K562 (cell line): ENCODE results near the gene FAAH. TPM values are rescaled to one million over a fixed set of nuclear protein-coding genes. Genes with fewer than 3 reads are reported as not detected.

Experiments
- ARID1B ChIP-seq: fragments of 450-650 bp; IDR thresholded peaks from 2 replicates; pipeline ENCODE4 v1.6.1; 2016; ENCODE audit warnings: antibody characterized with exemption, mild to moderate bottlenecking, inconsistent platforms
- ASH1L ChIP-seq: fragments of 450-650 bp; IDR thresholded peaks from 2 replicates; pipeline ENCODE4 v1.6.1; 2018; ENCODE audit warnings: borderline replicate concordance, mild to moderate bottlenecking, low read depth; ENCODE audit not compliant: partially characterized antibody
- EGR1 ChIP-seq: fragments of 450-650 bp; conservative IDR thresholded peaks from 2 replicates; pipeline ENCODE4 v1.6.1; 2017; ENCODE audit warnings: mild to moderate bottlenecking
- HDAC6 ChIP-seq: IDR thresholded peaks from 2 replicates; pipeline ENCODE4 v1.6.1; 2012; ENCODE audit warnings: low read depth, mild to moderate bottlenecking, control low read depth, inconsistent platforms, low read length, moderate library complexity
- NBN ChIP-seq: fragments of 450-650 bp; IDR thresholded peaks from 2 replicates; pipeline ENCODE4 v1.6.1; 2016; ENCODE audit warnings: low read depth, mild to moderate bottlenecking
- NR1H2 ChIP-seq: sonication (generic); formaldehyde crosslinking; IDR thresholded peaks from 2 replicates; pipeline ENCODE4 v1.4.0; 2020; ENCODE audit warnings: mild to moderate bottlenecking, missing genetic modification reagents
- SAFB ChIP-seq: fragments of 200-400 bp; formaldehyde crosslinking; IDR thresholded peaks from 2 replicates; pipeline ENCODE4 v1.6.1; 2017; ENCODE audit warnings: low read depth, low read length, borderline replicate concordance
- SREBF1 ChIP-seq: fragments of 150-350 bp; IDR thresholded peaks from 2 replicates; pipeline ENCODE4 v1.6.1; 2014; ENCODE audit warnings: antibody characterized with exemption, low read depth, low read length, borderline replicate concordance
- ZNF197 ChIP-seq: fragments of 200-800 bp; sonication (Bioruptor generic); IDR thresholded peaks from 2 replicates; pipeline ENCODE4 v1.6.1; 2016; ENCODE audit warnings: low read depth, missing genetic modification characterization, missing compliant biosample characterization
- polyA plus RNA-seq, 8 experiments: library from polyadenylated mRNA; depleted of rRNA in 4 of 8; stranded (reverse) in 5 of 8; unstranded in 3 of 8; fragments of >200 nt; fragmentation: Nextera tagmentation in 2 of 8; fragmentation: Illumina TruSeq in 1 of 8; extraction: Ambion mirVana in 2 of 8; extraction: Trizol in 1 of 8; gene quantifications; 2 replicates each; pipeline versions ENCODE4 v1.2.1 to v1.2.3, GENCODE V29; 2011 to 2014; ENCODE audit warnings: inconsistent platforms in 1 of 8, missing spikeins in 1 of 8
- total RNA-seq, 7 experiments: library from RNA; depleted of rRNA in 6 of 7; stranded (reverse); fragments of >200 nt in 6 of 7; fragmentation: Illumina TruSeq in 2 of 7; extraction: Trizol in 2 of 7; gene quantifications; 2 replicates each; pipeline versions ENCODE4 v1.2.1 to v1.2.3, GENCODE V29; 2011 to 2021; ENCODE audit warnings: low replicate concordance in 1 of 7
- TF ChIP-seq, protein P1 (sequence below): fragments of 200-800 bp; sonication (Bioruptor generic); IDR thresholded peaks from 2 replicates; pipeline ENCODE4 v1.6.1; 2017; ENCODE audit warnings: missing genetic modification characterization, missing compliant biosample characterization
- TF ChIP-seq, protein P2 (sequence below): fragments of 450-650 bp; formaldehyde crosslinking; IDR thresholded peaks from 2 replicates; pipeline ENCODE4 v1.4.0; 2020; ENCODE audit warnings: mild to moderate bottlenecking, moderate library complexity
- TF ChIP-seq, protein P3 (sequence below): sonication (generic); formaldehyde crosslinking; IDR thresholded peaks from 2 replicates; pipeline ENCODE4 v1.9.0; 2022; ENCODE audit warnings: mild to moderate bottlenecking, missing genetic modification reagents
- TF ChIP-seq, protein P4 (sequence below), 2 experiments: fragments of 450-650 bp; IDR thresholded peaks; 2 replicates each; pipeline ENCODE4 v1.6.1; 2018; ENCODE audit warnings: mild to moderate bottlenecking in 2 of 2, low read depth in 1 of 2; ENCODE audit not compliant: partially characterized antibody in 2 of 2
- TF ChIP-seq, protein P5 (sequence below): fragments of 250-450 bp; sonication (Bioruptor Pico); IDR thresholded peaks from 2 replicates; pipeline ENCODE4 v1.5.0; 2021; ENCODE audit warnings: mild to moderate bottlenecking, moderate library complexity

The FAAH gene
- total and polyA plus RNA-seq, 9 of the 15 experiments (the other 6 are each of a cell fraction or from before 2014, with no cell fraction given), result 0.06 to 1.1 (median 0.32) TPM

DNA sequence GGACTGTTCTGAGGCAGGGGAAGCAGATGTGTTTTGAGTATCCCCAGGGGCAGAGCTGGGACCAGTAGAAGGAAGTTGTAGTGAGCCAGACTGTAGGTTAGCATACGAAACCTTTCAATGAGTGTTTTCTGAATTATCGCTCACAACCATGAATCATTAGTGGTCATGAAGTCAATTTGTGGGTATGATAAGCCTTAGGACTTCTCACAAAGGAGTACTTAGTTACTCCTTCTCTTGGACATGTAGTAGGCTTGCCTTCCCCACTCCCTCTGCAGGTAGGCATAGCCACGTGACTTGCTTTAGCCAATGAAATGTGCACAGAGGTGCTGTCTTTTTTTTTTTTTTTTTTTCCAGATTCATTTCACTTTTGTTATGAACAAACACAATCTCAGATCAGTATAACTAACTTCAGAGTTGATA is 23.9 kb upstream of the FAAH start (continued):
- no peak for TF ChIP-seq SAFB
- no peak for TF ChIP-seq ZNF197 (CRISPR knock-in tag)
- no peak for TF ChIP-seq NR1H2 (CRISPR knock-in tag)
- no peak for TF ChIP-seq SREBF1
- TF ChIP-seq, protein P1, sequence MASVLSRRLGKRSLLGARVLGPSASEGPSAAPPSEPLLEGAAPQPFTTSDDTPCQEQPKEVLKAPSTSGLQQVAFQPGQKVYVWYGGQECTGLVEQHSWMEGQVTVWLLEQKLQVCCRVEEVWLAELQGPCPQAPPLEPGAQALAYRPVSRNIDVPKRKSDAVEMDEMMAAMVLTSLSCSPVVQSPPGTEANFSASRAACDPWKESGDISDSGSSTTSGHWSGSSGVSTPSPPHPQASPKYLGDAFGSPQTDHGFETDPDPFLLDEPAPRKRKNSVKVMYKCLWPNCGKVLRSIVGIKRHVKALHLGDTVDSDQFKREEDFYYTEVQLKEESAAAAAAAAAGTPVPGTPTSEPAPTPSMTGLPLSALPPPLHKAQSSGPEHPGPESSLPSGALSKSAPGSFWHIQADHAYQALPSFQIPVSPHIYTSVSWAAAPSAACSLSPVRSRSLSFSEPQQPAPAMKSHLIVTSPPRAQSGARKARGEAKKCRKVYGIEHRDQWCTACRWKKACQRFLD, result no peak
- TF ChIP-seq NBN, result no peak
- TF ChIP-seq, protein P2, sequence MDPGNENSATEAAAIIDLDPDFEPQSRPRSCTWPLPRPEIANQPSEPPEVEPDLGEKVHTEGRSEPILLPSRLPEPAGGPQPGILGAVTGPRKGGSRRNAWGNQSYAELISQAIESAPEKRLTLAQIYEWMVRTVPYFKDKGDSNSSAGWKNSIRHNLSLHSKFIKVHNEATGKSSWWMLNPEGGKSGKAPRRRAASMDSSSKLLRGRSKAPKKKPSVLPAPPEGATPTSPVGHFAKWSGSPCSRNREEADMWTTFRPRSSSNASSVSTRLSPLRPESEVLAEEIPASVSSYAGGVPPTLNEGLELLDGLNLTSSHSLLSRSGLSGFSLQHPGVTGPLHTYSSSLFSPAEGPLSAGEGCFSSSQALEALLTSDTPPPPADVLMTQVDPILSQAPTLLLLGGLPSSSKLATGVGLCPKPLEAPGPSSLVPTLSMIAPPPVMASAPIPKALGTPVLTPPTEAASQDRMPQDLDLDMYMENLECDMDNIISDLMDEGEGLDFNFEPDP (CRISPR knock-in tag), result no peak
- TF ChIP-seq ARID1B, result peak; percentile 54; the same call in 1 of the 2 replicates
- TF ChIP-seq, protein P3, sequence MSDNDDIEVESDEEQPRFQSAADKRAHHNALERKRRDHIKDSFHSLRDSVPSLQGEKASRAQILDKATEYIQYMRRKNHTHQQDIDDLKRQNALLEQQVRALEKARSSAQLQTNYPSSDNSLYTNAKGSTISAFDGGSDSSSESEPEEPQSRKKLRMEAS (CRISPR knock-in tag), result no peak
- no peak for TF ChIP-seq ASH1L
- no peak for TF ChIP-seq EGR1
- TF ChIP-seq, protein P4, sequence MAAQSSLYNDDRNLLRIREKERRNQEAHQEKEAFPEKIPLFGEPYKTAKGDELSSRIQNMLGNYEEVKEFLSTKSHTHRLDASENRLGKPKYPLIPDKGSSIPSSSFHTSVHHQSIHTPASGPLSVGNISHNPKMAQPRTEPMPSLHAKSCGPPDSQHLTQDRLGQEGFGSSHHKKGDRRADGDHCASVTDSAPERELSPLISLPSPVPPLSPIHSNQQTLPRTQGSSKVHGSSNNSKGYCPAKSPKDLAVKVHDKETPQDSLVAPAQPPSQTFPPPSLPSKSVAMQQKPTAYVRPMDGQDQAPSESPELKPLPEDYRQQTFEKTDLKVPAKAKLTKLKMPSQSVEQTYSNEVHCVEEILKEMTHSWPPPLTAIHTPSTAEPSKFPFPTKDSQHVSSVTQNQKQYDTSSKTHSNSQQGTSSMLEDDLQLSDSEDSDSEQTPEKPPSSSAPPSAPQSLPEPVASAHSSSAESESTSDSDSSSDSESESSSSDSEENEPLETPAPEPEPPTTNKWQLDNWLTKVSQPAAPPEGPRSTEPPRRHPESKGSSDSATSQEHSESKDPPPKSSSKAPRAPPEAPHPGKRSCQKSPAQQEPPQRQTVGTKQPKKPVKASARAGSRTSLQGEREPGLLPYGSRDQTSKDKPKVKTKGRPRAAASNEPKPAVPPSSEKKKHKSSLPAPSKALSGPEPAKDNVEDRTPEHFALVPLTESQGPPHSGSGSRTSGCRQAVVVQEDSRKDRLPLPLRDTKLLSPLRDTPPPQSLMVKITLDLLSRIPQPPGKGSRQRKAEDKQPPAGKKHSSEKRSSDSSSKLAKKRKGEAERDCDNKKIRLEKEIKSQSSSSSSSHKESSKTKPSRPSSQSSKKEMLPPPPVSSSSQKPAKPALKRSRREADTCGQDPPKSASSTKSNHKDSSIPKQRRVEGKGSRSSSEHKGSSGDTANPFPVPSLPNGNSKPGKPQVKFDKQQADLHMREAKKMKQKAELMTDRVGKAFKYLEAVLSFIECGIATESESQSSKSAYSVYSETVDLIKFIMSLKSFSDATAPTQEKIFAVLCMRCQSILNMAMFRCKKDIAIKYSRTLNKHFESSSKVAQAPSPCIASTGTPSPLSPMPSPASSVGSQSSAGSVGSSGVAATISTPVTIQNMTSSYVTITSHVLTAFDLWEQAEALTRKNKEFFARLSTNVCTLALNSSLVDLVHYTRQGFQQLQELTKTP (IDR thresholded peaks at IDR 0.05; ENCODE audit: low read depth in 1 of 2, partially characterized antibody in 2 of 2), result peak in 1 of 2 experiments; percentile 18
- TF ChIP-seq HDAC6, result no peak
- TF ChIP-seq, protein P5, sequence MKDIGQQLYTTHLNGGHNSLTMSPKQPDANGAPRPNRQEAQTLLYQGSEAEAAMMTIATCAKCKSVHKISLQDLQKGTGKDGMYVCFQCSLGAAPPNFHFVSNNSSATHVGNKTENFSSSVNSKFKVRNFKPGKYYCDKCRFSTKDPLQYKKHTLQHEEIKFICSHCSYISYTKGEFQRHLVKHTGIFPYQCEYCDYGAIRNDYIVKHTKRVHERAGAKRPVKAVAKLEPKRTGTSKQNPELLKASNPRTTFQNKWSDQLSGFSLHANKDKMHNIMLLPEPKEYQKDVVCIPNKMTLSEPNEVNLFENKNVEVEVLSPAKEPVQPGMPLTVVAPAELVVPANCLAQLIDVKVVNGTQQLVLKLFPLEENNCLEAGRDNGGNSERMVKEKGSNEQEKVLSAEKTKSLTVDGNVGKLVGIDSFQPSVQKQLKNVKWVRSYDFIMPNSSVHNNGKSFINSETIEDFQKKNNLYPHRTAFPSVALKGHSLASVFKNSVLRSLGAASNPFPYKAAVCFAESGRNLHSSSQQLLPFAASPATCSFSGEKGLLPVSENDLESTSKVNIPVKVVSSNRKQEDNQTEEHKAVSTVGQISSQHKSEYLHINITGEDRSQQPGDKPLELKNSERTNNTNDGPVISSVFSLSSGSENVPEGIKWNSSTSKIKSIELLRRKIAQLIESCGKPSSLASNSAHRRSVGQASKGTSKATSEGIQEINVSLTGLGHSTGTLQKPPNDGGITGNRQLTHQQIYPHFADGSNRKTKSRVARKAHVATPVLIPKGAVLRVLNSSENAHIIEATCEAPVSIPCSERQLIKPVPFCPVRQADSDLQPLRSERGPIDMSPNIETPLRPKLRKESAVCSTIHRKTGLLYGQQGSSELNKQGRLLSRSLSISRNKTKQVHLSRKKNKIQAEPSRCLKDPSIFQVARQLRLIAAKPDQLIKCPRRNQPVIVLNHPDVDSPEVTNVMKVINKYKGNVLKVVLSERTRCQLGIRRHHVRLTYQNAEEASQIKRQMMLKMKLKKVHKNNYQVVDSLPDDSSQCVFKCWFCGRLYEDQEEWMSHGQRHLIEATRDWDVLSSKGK (CRISPR knock-in tag), result no peak
